HG03432 (cell line): ENCODE data around the gene LFNG.

Experiments used
- ATAC-seq: cut with Tn5 transposase; IDR thresholded peaks from one replicate; pipeline ENCODE4 v1.9.1; 2021; ENCODE audit warnings: mild to moderate bottlenecking, moderate library complexity; ENCODE audit not compliant: unreplicated experiment

LFNG gene

GRCh38 chr7:2501947-2502646 lies 17.5 kb upstream of the LFNG start:
- no peak for ATAC-seq

DNA sequence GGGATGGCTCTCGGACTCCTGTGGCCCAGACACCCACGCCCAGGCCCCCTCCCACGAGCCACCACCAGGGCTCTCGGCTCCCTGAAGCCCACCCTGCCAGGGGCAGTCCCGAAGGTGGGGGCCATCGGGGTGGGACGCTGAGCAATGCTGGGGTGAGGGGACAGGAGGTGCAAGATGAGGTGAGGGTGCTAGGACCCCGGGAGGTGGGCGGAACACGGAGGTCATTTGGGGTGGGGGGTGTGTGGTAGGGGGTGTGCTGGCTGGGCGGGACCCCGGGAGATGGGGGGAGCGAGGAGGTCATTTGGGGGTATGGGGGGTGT lies 17.0 kb upstream of the LFNG start:
- no peak for ATAC-seq

DNA sequence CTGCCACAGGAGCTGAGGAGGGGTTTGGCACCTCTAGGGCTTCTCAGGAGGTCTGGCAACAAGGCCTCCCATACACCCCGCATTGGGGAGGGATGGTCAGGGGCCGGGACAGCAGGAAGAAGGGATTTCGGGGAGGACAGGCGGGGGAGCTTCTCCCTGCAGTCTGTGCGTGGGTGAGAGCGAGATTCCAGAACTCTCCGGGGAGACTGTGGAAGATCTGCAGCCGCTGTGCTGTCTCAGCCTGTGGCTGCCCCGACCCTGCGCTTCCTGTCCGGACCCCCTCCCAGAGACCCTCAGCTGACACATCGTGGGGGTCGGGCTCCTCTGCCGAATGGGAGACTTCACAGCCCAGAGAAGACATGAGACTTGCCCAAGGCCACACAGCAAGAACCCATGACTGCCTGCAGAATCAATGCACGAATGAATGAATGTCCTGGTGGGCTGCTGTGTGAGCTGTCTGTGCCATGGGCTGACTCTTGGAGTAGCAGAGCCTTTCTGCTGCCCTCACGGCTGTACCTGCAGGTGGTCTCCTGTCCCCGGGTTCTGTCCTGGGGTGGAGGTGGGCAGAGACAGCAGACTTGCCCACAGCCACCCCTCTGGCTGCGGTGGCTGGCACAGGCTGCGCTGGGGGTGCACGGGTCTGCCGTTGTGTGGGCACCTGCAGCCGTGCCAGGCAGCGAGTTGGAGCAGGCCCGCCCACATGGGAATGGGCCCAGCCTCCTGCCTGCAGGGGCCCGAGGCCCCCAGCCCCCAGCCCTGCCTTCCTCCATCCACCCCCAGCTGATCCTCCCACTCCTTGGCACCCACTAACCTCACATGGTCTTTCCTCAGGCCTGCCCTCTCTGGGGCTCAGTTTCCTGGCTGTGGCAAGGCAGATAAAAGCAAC lies 16.3 kb upstream of the LFNG start:
- ATAC-seq, result no peak

DNA sequence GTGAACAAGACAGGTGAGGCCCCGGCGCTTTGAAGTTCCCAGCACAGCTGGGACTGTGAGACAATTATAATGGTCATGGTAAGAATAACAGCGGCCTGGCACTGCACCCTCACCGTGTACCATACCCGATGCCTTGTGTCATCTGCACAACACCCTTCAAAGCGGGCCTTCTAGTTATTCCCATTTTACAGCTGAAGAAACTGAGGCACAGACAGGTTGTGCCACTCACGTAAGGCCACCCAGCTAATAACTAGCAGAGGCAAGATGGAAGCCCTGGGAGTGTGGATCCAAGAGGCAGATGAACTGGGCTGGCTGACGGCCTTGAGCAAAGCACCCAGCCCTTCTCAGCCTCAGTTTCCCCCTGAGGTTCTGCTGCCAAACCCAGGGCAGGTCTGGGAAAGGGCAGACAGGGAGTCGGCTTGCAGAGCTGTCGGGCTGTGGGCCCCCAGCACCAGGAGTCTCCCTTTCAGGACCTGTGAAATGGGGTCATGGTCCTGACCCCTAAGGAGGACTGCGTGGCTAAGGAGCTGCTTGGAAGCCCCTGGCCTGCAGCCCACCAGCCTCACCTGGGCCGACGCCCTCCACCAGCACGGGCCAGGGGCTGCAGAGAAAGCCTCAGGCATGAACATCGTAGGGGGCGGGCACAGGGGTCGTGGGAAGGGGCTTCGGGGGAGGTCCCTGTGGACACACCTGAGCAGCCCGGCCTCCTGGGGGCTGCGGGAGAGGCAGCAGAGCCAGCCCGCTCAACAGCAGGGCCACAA lies 15.3 kb upstream of the LFNG start:
- ATAC-seq, result no peak

- no peak for ATAC-seq
Measured at GRCh38 chr7:2504889-2505375, 14.6 kb upstream of the LFNG start.

DNA sequence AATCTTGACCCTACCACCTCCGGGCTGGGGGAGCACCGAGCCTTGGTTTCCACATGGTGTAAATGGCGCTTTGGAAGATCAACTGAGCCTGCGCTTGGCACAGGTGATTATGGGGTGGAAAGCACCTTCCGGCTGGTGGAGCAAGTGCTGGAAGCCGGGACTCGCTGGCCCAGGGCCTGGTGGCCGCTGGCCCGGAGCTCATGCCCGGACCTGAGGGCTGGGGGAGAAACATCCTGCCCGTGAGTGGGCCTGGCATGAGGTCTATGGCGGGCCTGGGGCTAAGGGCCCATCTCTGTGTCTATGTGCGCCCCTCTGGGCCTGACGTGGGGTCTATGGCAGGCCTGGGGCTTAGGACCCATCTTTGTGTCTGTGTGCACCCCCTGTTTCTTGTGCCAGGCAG lies 14.2 kb upstream of the LFNG start:
- no peak for ATAC-seq

DNA sequence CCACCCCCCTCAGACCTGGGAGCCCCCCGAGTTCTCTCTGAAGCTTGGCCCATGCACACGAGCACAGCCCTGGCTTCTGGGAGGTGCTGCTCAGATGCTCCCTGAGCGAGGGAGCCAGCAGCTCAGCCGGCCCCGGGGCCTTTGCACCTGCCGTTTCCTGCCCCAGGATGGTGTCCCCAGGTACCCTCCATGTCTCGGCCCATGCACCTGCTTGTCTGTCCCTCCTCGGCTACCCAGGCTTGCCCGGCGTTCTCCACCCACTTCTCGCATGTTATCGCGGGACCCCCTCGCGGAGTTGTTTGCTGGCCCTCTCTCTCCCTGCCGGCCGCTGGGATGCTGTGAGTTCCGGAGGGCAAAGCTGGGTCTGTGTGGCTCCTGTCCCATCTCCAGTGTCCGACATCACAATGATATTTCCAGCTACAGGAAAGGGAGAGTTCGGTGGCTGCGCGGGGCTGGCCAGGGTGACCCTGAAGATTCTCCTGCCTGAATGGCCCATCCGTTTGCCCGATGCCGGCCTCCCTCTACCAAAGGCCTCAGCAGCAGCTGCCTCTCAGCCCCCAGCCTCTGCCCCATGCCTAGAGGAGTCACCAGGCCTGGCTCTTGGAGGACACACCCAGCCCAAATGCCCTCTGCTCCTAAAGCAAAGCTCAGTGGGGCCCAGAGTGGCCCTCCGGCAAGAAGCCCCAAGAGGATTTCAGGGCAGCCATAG lies 12.2 kb upstream of the LFNG start:
- no peak for ATAC-seq

DNA sequence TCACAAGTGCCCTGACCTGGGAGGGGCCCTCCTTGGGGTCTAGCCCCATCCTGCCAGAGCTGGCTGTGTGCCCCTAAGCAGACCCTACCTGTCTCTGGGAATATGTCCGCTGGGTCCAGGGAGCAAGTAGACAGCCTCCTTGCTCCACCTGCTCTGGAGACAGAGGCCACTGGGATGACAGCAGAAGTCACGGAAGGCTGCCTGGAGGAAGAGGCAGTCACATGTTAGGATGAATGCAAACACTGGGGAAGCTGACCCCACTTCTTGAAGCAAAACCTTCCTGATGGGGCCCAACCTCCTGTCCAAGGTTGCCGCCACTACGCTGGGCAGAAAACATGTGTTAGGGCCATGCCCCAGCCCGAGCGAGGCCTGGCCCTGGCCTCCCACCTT lies 11.7 kb upstream of the LFNG start:
- ATAC-seq, result no peak

- peak; percentile 62 for ATAC-seq
Measured at GRCh38 chr7:2508327-2509215, 11.0 kb upstream of the LFNG start.

- ATAC-seq, result no peak
Measured at GRCh38 chr7:2509298-2509906, 10.2 kb upstream of the LFNG start.

DNA sequence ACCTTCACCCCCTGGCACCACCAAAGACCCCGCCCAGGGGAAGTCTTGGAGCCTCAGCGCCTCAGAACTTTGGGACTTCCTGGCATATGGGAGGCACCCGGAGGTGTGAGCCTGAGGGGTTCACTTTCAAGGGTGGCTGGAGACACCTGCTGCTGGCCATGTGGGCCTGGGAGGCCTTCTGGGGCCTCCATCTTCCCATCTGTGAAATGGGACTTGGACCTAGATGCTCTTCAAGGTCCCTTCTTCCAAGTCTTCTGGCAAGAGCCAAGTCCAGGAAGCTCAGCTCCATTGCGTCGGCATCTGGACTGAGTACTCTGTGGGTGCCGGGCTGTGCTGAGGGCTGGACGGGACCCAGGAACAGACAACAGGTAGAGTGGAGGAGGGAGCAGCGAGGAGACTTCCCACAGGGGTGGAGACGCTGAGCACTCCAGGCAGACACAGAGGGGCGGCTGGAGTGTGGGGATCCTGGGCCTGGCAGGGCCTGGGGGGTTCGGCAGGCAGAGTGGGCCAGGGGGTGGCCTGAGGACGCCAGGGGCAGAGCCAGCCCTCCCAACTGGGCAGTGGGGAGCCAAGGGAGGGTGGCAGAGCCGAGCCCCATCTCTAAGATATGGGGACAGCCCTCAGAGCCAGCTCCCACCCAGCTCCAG lies 9.3 kb upstream of the LFNG start:
- no peak for ATAC-seq

DNA sequence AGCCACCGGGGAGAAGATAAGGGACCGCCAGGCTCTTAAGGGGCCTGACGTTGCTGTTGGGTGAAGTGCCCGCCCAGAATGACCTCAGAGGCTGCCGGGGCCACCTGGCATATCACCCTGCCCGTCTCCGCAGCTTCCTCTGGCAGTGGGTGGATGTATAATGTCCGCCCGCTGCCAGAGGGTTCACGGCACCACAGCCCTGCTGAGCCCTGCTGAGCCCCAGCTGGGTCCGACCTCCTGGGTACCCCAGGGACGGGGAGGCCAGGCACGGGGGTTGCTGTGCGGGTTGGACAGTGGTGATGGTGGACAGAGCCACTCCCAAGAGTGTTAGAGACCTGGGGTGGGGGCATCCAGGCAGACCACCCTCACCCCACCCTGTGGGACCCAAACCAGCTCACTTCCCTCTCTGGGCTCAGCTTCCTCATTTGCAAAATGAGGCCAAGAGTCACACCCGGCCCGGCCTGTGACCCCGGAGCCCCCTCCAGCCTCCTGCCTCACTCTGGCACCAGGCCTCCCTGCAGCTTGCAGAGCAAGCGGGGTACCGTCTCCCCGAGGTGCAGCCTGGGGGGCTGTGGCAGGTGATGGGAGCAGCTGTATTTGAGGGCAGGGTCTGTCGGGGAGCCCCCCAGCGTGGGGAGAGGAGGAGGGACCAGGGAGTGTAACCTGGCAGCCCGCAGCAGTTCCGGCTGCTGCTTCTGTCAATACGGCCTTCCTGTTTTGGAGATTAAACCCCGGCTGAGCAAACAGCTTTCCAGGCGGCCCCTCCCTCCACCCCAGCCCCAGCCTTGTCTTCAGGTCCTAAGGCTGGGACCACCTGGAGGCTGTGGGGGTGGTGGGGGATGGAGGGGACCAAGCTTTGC lies 8.4 kb upstream of the LFNG start:
- ATAC-seq, result peak; percentile 28

GRCh38 chr7:2511769-2512168 lies 7.8 kb upstream of the LFNG start:
- no peak for ATAC-seq

DNA sequence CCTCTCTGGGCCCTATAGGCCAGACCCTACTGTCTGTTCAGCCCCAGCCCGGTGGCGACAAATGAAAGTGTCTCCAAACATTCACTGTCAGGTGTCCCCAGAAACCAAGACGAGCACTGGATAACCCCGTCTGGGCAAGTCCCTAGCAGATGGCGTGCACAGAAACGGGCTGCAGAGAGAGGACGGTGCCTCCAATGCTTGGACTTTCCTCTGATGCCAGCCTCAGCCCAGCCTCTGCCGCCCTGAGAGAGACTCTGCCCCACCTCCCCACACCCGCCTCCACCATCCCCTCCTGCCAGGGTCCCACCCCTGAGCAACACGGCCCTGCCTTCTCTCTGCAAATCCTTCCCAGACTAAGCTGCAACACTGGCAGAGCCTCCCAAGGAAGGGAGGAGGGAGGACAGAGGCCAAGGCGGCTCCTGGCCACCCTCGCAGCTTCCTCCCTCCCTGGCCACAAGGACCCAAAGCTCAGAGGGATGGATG lies 7.4 kb upstream of the LFNG start:
- ATAC-seq, result no peak

DNA sequence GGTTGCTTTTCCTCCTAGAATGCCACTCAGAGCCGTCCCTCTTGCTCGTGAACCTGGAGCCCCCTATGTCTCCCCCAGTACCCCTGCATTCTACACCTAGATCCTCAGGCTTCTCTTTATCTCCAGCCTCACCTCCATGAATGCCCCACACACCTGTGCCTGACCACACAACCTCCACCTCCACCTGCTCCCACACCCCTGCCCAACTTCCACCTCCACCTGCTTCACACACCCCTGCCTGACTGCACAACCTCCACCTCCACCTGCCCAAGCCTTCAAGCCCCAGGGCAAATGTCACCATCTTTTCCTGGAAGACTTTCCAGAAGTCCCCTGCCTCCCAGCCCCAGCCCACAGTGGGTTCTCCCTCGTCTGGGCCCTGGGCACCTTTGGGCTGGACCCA lies 6.9 kb upstream of the LFNG start:
- no peak for ATAC-seq

DNA sequence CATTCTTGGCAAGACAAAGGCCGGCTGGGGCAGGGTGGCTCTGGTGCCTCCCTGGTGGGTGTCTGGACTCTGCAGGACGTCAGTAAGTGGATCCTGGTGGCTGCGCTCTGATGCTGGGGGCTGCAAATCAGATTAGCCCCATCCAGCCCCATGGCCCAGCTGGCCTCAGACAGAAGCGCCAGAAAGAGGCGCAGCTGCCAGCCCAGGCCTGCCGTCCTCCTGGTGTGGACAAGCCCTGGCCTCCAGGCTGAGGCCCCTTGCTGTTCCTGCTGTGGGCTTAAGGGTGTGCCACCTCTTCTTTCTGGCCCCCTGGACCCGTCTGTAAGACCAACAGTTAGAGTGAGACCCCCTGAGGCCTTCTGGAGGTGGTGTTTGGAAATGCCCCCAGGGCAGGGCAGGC lies 5.9 kb upstream of the LFNG start:
- no peak for ATAC-seq

DNA sequence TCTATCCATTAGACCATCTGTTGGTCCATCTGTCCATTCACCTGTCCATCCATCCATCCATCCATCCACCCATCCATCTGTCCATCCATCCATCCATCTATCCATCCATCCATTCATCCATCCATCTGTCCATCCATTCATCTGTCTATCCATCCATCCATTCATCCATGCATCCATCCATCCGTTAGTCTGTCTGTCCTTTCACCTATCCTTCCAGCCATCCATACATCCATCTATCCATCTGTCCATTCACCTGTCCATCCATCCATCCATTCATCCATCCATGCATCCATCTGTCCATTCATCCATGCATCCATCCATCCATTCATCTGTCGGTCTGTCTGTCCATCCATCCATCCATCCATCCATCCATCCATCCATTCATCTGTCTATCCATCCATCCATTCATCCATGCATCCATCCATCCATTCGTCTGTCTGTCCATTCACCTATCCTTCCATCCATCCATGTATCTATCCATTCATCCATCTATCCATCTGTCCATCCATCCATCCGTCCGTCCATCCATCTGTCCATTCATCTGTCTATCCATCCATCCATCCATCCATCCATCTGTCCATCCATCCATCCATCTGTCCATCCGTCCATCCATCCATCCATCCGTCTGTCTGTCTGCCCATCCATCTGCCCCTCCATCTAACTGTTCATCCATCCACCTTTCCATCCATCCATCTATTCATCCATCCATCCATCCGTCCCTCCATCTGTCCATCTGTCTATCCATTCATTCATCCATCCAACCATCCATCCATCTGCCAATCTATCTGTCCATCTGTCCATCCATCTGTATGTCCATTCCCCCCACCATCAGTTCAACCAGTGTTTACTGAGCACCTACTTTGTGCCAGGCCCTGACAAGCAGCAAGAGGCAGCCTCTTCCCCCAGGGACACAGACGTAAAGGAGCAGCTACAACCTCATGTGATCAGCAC lies 4.8 kb upstream of the LFNG start:
- no peak for ATAC-seq
